ENCODE results near the gene OPCML. TPM values are rescaled to one million over a fixed set of nuclear protein-coding genes. Genes with fewer than 3 reads are reported as not detected.

Gene OPCML
- total RNA-seq, 1 experiment from 2014 or later, result 0.13 TPM

DNA sequence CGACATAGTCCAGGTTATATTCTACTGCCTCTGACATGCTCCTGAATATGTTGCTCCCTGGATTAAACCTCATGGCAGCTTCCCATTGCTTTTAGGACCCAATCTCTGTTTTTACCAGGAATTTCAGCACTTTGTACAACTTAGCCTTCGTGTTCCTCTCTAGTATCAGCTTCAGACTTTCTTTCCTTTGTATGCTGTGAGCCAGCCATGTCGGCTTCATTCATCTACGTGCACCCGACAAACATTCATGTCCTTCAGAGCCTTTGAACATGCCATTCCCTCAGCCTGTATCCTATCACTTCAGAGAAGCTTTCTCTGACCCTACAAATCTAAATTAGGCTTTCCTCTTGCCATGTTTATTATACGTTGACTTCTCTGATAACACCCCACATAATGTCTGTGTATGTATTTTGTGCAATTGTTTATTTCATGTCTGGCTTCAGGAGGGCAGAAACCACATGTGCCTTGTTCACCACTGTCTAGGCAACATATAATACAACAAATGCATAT lies 743.4 kb downstream of the OPCML start:
- BruUV-seq (replicated peaks), result no TSS peak
- POLR2A ChIA-PET (ENCODE audit: low non-redundant PET), result no interaction called here

DNA sequence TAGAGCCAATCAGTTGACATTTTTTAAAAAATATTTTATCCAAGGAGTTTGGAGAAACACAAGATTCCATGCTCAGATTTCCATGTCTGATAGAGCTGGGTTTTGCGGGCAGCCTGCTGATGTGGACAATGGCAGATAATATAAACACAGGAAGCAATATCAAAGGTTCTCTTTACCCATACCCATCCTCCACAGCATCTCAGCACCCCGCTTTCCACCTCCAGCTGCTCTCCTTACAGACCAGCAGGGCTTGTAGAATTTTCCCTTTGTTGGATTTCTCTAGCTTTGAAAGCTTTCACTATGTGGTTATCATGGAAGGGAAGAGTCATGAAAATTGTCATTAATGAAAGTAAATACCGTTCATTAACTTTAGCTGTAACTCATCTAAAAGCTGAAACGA lies 746.4 kb downstream of the OPCML start:
- CTCF ChIA-PET, result no interaction called here
- intact Hi-C loops (cut with micrococcal nuclease; ENCODE audit: unreplicated experiment), result no loop called here
- no peak for TF ChIP-seq EZH2 (IDR thresholded peaks at IDR 0.05; ENCODE audit: borderline replicate concordance, low read depth, low read length, poor library complexity, severe bottlenecking)
- TF ChIP-seq, protein P1, sequence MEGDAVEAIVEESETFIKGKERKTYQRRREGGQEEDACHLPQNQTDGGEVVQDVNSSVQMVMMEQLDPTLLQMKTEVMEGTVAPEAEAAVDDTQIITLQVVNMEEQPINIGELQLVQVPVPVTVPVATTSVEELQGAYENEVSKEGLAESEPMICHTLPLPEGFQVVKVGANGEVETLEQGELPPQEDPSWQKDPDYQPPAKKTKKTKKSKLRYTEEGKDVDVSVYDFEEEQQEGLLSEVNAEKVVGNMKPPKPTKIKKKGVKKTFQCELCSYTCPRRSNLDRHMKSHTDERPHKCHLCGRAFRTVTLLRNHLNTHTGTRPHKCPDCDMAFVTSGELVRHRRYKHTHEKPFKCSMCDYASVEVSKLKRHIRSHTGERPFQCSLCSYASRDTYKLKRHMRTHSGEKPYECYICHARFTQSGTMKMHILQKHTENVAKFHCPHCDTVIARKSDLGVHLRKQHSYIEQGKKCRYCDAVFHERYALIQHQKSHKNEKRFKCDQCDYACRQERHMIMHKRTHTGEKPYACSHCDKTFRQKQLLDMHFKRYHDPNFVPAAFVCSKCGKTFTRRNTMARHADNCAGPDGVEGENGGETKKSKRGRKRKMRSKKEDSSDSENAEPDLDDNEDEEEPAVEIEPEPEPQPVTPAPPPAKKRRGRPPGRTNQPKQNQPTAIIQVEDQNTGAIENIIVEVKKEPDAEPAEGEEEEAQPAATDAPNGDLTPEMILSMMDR (conservative IDR thresholded peaks at IDR 0.05; ENCODE audit: low read depth, low read length), result no peak
- H3K27me3 ChIP-seq (replicated peaks; ENCODE audit: insufficient read depth, low read depth, low read length, poor library complexity), result peaks cover 60% of the 10 kb centered on the region
- no peak for DNase-seq (ENCODE audit: low spot score)
- H3K4me3 ChIP-seq (ENCODE audit: low read depth, low read length, poor library complexity, severe bottlenecking), result no peak overlapping the region
- H3K9me3 ChIP-seq (ENCODE audit: low read depth, low read length, poor library complexity, severe bottlenecking), result peaks cover 11% of the 10 kb centered on the region
- no TSS peak for BruUV-seq (replicated peaks)
- H3K27ac ChIP-seq (ENCODE audit: low read depth, low read length, poor library complexity, severe bottlenecking), result no peak overlapping the region
- no peaks in the 10 kb centered on the region for H3K4me1 ChIP-seq (ENCODE audit: insufficient read depth, low read length, poor library complexity, severe bottlenecking)
- POLR2A ChIA-PET (ENCODE audit: low non-redundant PET), result no interaction called here
- no peaks in the 10 kb centered on the region for H3K36me3 ChIP-seq (ENCODE audit: insufficient read depth, low read length, poor library complexity, severe bottlenecking)

More for the DNA sequence above, 743.4 kb downstream of the OPCML start:
- Histone ChIP-seq H3K36me3 (ENCODE audit: insufficient read depth, low read length, poor library complexity, severe bottlenecking) (no peaks in the 10 kb centered on the region), H3K27ac (ENCODE audit: low read depth, low read length, poor library complexity, severe bottlenecking) (no peak overlapping the region), H3K9me3 (ENCODE audit: low read depth, low read length, poor library complexity, severe bottlenecking) (peaks cover 16% of the 10 kb centered on the region), H3K4me3 (ENCODE audit: low read depth, low read length, poor library complexity, severe bottlenecking) (no peak overlapping the region), H3K4me1 (ENCODE audit: insufficient read depth, low read length, poor library complexity, severe bottlenecking) (no peaks in the 10 kb centered on the region), H3K27me3 (replicated peaks; ENCODE audit: insufficient read depth, low read depth, low read length, poor library complexity) (peaks cover 54% of the 10 kb centered on the region)
- intact Hi-C loops (cut with micrococcal nuclease; ENCODE audit: unreplicated experiment), result no loop called here
- no peak for DNase-seq (ENCODE audit: low spot score)
- TF ChIP-seq EZH2 (IDR thresholded peaks at IDR 0.05; ENCODE audit: borderline replicate concordance, low read depth, low read length, poor library complexity, severe bottlenecking), result no peak
- TF ChIP-seq, protein P1 (conservative IDR thresholded peaks at IDR 0.05; ENCODE audit: low read depth, low read length), result no peak
- CTCF ChIA-PET, result no interaction called here

DNA sequence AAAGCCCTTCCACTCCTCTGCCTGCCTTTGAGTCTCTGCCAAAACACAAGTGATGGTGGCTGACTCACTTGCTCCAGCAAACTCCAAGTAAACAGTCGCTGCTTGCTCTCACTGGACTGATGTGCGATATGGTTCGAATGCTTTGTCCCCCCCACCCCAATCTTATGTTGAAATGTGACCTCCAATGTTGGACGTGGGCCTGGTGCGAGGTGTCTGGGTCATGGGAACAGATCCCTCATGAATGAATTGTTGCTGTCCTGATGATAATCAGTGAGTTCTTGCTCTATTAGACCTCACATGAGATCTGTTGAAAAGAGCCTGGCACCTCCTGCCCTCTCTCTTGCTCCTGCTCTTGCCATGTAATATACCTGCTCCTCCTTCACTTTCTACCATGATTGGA lies 747.9 kb downstream of the OPCML start:
- no peak for DNase-seq (ENCODE audit: low spot score)
- H3K4me1 ChIP-seq (ENCODE audit: insufficient read depth, low read length, poor library complexity, severe bottlenecking), result no peaks in the 10 kb centered on the region
- BruUV-seq (replicated peaks), result no TSS peak
- H3K27ac ChIP-seq (ENCODE audit: low read depth, low read length, poor library complexity, severe bottlenecking), result no peak overlapping the region
- H3K27me3 ChIP-seq (replicated peaks; ENCODE audit: insufficient read depth, low read depth, low read length, poor library complexity), result peaks cover 54% of the 10 kb centered on the region
- H3K4me3 ChIP-seq (ENCODE audit: low read depth, low read length, poor library complexity, severe bottlenecking), result no peak overlapping the region
- POLR2A ChIA-PET (ENCODE audit: low non-redundant PET), result no interaction called here
- intact Hi-C loops (cut with micrococcal nuclease; ENCODE audit: unreplicated experiment), result no loop called here
- CTCF ChIA-PET, result no interaction called here
- TF ChIP-seq, protein P1 (conservative IDR thresholded peaks at IDR 0.05; ENCODE audit: low read depth, low read length), result no peak
- TF ChIP-seq EZH2 (IDR thresholded peaks at IDR 0.05; ENCODE audit: borderline replicate concordance, low read depth, low read length, poor library complexity, severe bottlenecking), result no peak
- no peaks in the 10 kb centered on the region for H3K36me3 ChIP-seq (ENCODE audit: insufficient read depth, low read length, poor library complexity, severe bottlenecking)
- H3K9me3 ChIP-seq (ENCODE audit: low read depth, low read length, poor library complexity, severe bottlenecking), result peaks cover 8% of the 10 kb centered on the region

Measured in A673 (cell line).